ENCODE results near the gene FAM241A. TPM values are rescaled to one million over a fixed set of nuclear protein-coding genes. Genes with fewer than 3 reads are reported as not detected.

The FAM241A gene
- total RNA-seq, 1 donor from 2014 or later, result 10.3 TPM

DNA sequence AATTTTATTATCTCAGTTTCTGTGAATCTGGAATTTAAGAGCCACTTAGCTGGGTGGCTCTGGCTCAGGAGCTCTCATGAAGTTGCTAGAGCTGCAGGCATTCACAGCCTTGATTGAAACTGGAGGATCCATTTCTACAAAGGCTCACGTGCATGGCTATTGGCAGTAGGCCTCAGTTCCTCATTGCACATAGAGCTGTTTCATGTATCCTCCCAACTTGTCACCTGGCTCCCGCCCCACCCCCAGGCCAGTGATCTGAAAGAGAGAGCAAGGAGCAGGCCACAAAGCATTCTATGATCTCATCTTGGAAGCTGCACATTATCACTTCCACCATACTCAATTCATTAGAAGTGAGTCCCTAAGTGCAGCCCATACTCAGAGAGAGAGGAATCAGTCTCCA is 67.8 kb downstream of the FAM241A start:
- no peak for DNase-seq (ENCODE audit: low read depth in 2 of 2)

DNA sequence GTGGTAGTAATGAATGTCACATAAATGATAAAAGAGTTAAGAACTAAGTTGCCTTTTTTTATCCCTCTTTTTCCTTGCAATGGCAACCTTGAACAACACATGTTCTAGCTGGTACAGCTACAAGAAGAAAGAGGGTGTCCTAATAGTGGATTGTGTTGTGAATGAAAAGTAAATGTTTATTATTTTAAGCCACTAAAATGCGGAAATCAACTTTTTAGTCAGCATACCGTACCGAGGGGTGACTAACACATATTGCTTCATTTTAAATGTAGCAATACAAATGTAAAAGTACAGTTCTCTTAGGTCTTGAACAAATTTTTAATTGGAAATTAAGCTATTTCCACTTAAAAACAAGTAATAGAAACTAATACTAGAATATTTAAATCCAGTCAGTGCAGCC is 68.6 kb downstream of the FAM241A start:
- DNase-seq (ENCODE audit: low read depth in 2 of 2), result peak; percentile 24 to 35

GRCh38 chr4:112214390-112215264 is 69.4 kb downstream of the FAM241A start:
- DNase-seq (ENCODE audit: low read depth in 2 of 2), result peak; percentile 30 to 56

- DNase-seq (ENCODE audit: low read depth in 2 of 2), result no peak
Measured at GRCh38 chr4:112219826-112220366, 74.6 kb downstream of the FAM241A start.

- DNase-seq (ENCODE audit: low read depth in 2 of 2), result no peak
Measured at GRCh38 chr4:112222219-112222955, 77.1 kb downstream of the FAM241A start.

DNA sequence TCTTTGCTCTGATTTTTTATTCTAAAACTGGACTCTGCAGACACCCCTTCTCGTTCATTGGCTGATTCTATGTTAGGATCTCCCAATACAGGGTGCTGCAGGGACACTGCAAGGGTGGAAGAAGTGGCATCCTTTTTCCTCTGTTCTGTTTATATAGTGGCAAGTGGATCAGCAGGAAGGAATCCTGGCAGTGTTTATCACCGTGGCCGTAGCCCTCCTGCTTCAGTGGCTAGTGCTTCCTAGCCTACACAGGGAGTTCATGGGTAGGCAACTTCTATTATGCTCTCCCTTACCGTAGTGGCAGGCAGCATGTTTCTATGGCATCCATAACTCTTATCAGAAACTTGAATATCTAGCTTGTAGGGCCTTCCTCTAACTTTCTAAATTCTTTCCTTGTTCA is 79.9 kb downstream of the FAM241A start:
- DNase-seq (ENCODE audit: low read depth in 2 of 2), result no peak

GRCh38 chr4:112230879-112231778 is 85.9 kb downstream of the FAM241A start:
- peak; percentile 93 to 98 for DNase-seq (ENCODE audit: low read depth in 2 of 2)

GRCh38 chr4:112231779-112232713 is 86.8 kb downstream of the FAM241A start, which contains the start of gene AP1AR:
AP1AR (plus strand) TSS chr4:112231787; CDS start chr4:112232092, 305 bp downstream.
- peak; percentile 38 to 87 for DNase-seq (ENCODE audit: low read depth in 2 of 2)

DNA sequence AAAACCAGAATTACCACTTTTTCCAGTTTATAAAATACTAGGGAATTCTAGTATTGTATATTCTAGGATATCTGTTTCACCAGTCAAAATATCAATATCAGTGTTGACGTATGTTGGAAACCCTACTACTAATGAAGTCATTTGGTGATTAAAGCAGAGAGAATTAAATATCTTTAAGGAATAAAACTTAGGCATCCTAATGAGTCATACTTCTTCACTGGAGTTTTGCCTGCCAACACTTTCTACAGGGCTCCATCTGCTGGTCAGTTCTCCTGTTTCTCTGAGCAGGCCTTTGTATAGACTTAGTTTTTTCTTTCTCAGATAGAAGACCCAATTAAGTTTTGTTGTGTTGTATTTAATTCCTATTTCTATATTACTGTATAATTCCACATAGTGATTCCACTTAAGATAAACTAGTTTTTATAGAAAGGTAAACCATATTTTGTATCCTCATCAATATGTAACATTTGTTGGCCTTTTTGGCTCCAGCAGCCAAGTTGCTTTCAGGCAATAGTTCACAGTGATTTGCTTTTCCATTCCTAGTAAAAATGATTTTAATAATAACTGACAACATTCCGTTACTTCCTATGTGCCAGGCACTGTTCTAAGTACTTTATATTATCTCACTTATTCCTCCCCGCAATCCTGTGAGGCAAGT is 89.8 kb downstream of the FAM241A start:
- DNase-seq (ENCODE audit: low read depth in 2 of 2), result peak; percentile 64 to 84

GRCh38 chr4:112236040-112236439 is 90.8 kb downstream of the FAM241A start:
- DNase-seq (ENCODE audit: low read depth in 2 of 2), result no peak

- no peak for DNase-seq (ENCODE audit: low read depth in 2 of 2)
Measured at GRCh38 chr4:112238833-112239232, 93.6 kb downstream of the FAM241A start.

Other genes starting within 250 kb of the FAM241A start
- gene AP1AR, start 86.3 kb downstream of the FAM241A start, total RNA-seq, result 25.7 and 27.6 TPM in 2 replicates
- 11.9 and 12.5 TPM in 2 replicates for gene TIFA, start 140.4 kb downstream of the FAM241A start, total RNA-seq
- 1.0 and 1.2 TPM in 2 replicates for gene ALPK1, start 151.9 kb downstream of the FAM241A start, total RNA-seq